ENCODE data around the gene CXorf38. TPM values are rescaled to one million over a fixed set of nuclear protein-coding genes. Genes with fewer than 3 reads are reported as not detected.

CXorf38 gene
- total and polyA plus RNA-seq, 9 of the 15 experiments (the other 6 are each of a cell fraction or from before 2014, with no cell fraction given): 1.2 to 12.8 (median 8.4) TPM

DNA sequence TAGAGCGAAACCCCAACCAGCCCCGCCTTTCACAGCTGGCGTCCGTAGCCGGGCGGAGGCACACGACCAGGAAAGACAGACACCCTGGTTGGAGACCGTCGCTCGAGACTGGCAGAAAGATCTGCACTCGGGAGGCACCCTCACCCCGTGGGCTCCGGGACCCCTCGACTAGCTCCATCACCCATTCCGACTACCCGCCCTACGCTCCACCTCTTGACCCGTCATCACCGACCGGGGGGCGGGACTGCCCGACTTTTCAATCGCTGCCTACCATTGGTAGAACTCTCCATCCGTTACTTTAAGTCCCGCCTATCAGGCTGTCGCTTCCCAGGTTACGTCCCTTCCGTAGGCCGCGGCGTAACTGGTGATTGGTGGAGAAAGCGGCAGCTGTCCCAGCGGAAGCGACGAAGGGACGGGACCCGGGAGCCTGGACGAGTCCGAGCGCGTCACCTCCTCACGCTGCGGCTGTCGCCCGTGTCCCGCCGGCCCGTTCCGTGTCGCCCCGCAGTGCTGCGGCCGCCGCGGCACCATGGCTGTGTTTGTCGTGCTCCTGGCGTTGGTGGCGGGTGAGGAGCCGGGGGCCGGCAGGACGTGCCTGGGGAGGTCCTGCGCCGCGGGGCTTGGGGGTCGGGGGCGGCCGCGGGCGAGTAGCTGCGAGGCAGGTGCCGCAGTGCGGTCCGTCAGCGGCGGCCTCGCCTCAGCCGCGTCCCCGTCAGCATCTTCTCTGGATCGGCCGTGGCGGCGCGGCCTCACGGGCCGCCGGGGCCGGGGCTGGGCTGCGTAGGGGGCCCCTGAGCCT is 66.6 kb downstream of the CXorf38 start, which contains the start of gene ATP6AP2 (continued):
- TF ChIP-seq RBBP5 (IDR thresholded peaks at IDR 0.05; ENCODE audit: borderline replicate concordance, insufficient read depth, low read length, poor library complexity, severe bottlenecking): peak; percentile 70
- TF ChIP-seq, protein P1, sequence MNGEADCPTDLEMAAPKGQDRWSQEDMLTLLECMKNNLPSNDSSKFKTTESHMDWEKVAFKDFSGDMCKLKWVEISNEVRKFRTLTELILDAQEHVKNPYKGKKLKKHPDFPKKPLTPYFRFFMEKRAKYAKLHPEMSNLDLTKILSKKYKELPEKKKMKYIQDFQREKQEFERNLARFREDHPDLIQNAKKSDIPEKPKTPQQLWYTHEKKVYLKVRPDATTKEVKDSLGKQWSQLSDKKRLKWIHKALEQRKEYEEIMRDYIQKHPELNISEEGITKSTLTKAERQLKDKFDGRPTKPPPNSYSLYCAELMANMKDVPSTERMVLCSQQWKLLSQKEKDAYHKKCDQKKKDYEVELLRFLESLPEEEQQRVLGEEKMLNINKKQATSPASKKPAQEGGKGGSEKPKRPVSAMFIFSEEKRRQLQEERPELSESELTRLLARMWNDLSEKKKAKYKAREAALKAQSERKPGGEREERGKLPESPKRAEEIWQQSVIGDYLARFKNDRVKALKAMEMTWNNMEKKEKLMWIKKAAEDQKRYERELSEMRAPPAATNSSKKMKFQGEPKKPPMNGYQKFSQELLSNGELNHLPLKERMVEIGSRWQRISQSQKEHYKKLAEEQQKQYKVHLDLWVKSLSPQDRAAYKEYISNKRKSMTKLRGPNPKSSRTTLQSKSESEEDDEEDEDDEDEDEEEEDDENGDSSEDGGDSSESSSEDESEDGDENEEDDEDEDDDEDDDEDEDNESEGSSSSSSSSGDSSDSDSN (IDR thresholded peaks at IDR 0.05; ENCODE audit: borderline replicate concordance in 1 of 2, low read depth in 2 of 2, low read length in 2 of 2): no peak
- TF ChIP-seq, protein P2, sequence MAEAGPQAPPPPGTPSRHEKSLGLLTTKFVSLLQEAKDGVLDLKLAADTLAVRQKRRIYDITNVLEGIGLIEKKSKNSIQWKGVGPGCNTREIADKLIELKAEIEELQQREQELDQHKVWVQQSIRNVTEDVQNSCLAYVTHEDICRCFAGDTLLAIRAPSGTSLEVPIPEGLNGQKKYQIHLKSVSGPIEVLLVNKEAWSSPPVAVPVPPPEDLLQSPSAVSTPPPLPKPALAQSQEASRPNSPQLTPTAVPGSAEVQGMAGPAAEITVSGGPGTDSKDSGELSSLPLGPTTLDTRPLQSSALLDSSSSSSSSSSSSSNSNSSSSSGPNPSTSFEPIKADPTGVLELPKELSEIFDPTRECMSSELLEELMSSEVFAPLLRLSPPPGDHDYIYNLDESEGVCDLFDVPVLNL (CRISPR knock-in tag; IDR thresholded peaks at IDR 0.05; ENCODE audit: low read depth): no peak
- TF ChIP-seq ZNF133 (CRISPR knock-in tag; IDR thresholded peaks at IDR 0.05): no peak
- TF ChIP-seq EZH2 (IDR thresholded peaks at IDR 0.05; ENCODE audit: borderline replicate concordance, low read depth, low read length): no peak
- TF ChIP-seq, protein P3, sequence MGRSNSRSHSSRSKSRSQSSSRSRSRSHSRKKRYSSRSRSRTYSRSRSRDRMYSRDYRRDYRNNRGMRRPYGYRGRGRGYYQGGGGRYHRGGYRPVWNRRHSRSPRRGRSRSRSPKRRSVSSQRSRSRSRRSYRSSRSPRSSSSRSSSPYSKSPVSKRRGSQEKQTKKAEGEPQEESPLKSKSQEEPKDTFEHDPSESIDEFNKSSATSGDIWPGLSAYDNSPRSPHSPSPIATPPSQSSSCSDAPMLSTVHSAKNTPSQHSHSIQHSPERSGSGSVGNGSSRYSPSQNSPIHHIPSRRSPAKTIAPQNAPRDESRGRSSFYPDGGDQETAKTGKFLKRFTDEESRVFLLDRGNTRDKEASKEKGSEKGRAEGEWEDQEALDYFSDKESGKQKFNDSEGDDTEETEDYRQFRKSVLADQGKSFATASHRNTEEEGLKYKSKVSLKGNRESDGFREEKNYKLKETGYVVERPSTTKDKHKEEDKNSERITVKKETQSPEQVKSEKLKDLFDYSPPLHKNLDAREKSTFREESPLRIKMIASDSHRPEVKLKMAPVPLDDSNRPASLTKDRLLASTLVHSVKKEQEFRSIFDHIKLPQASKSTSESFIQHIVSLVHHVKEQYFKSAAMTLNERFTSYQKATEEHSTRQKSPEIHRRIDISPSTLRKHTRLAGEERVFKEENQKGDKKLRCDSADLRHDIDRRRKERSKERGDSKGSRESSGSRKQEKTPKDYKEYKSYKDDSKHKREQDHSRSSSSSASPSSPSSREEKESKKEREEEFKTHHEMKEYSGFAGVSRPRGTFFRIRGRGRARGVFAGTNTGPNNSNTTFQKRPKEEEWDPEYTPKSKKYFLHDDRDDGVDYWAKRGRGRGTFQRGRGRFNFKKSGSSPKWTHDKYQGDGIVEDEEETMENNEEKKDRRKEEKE (IDR thresholded peaks at IDR 0.05; ENCODE audit: borderline replicate concordance in 1 of 2, control insufficient read depth in 1 of 2, low read depth in 2 of 2, low read length in 1 of 2): no peak
- TF ChIP-seq CBX3 (IDR thresholded peaks at IDR 0.05; ENCODE audit: borderline replicate concordance in 1 of 2, low read length in 2 of 2): no peak
- TF ChIP-seq NFATC3 (IDR thresholded peaks at IDR 0.05): no peak
- TF ChIP-seq KDM5B (IDR thresholded peaks at IDR 0.05; ENCODE audit: insufficient replicate concordance, low read depth, low read length): peak; percentile 71
- TF ChIP-seq FOXM1 (IDR thresholded peaks at IDR 0.05; ENCODE audit: low read depth): no peak
- TF ChIP-seq FOXM1 (CRISPR knock-in tag; IDR thresholded peaks at IDR 0.05; ENCODE audit: low read depth): no peak
- no peak for TF ChIP-seq RBM17 (IDR thresholded peaks at IDR 0.05; ENCODE audit: borderline replicate concordance, low read depth, low read length)
- no peak for TF ChIP-seq ZNF707 (CRISPR knock-in tag; conservative IDR thresholded peaks at IDR 0.05)
- TF ChIP-seq, protein P4, sequence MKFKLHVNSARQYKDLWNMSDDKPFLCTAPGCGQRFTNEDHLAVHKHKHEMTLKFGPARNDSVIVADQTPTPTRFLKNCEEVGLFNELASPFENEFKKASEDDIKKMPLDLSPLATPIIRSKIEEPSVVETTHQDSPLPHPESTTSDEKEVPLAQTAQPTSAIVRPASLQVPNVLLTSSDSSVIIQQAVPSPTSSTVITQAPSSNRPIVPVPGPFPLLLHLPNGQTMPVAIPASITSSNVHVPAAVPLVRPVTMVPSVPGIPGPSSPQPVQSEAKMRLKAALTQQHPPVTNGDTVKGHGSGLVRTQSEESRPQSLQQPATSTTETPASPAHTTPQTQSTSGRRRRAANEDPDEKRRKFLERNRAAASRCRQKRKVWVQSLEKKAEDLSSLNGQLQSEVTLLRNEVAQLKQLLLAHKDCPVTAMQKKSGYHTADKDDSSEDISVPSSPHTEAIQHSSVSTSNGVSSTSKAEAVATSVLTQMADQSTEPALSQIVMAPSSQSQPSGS (CRISPR knock-in tag; IDR thresholded peaks at IDR 0.05): no peak
- no peak for TF ChIP-seq NBN (IDR thresholded peaks at IDR 0.05; ENCODE audit: low read depth)
- no peak for TF ChIP-seq RAD21 (CRISPR knock-in tag; conservative IDR thresholded peaks at IDR 0.05 in 1 of 2, IDR thresholded peaks at IDR 0.05 in 1 of 2)
- TF ChIP-seq KDM2B (CRISPR knock-in tag; IDR thresholded peaks at IDR 0.05): no peak

Measured in K562 (cell line).